ENCODE measurements around the gene TOMM20. TPM values are rescaled to one million over a fixed set of nuclear protein-coding genes. Genes with fewer than 3 reads are reported as not detected.
"Not testable (repeated sequence)": the region's sequence is repeated elsewhere in the genome, so short reads cannot be mapped to it uniquely, and the experiment has no call there.

TOMM20 gene
- total RNA-seq, 1 donor from 2014 or later = 101 TPM

GRCh38 chr1:235074523-235075047 is 54.1 kb downstream of the TOMM20 start:
- no peak for TF ChIP-seq CTCF (conservative IDR thresholded peaks at IDR 0.05; ENCODE audit: low read depth, low read length)
- DNase-seq (ENCODE audit: low read depth) = no peak
- no peak overlapping the region for H3K4me3 ChIP-seq (ENCODE audit: low read depth, low read length)

- H3K4me3 ChIP-seq (ENCODE audit: low read depth, low read length) = no peak overlapping the region
- DNase-seq (ENCODE audit: low read depth) = no peak
- TF ChIP-seq CTCF (conservative IDR thresholded peaks at IDR 0.05; ENCODE audit: low read depth, low read length) = no peak
These were observed 54.6 kb downstream of the TOMM20 start for GRCh38 chr1:235073968-235074522.

GRCh38 chr1:235073331-235073967 is 55.2 kb downstream of the TOMM20 start:
- no peak for DNase-seq (ENCODE audit: low read depth)
- no peak for TF ChIP-seq CTCF (conservative IDR thresholded peaks at IDR 0.05; ENCODE audit: low read depth, low read length)
- H3K4me3 ChIP-seq (ENCODE audit: low read depth, low read length) = no peak overlapping the region

- not testable (repeated sequence) for DNase-seq (ENCODE audit: low read depth); H3K4me3 ChIP-seq (ENCODE audit: low read depth, low read length)
These were observed 56.1 kb downstream of the TOMM20 start for GRCh38 chr1:235072577-235072976.

- no peak overlapping the region for H3K4me3 ChIP-seq (ENCODE audit: low read depth, low read length)
- TF ChIP-seq CTCF (conservative IDR thresholded peaks at IDR 0.05; ENCODE audit: low read depth, low read length) = no peak
- DNase-seq (ENCODE audit: low read depth) = no peak
These were observed 56.5 kb downstream of the TOMM20 start for GRCh38 chr1:235072096-235072495.

- H3K4me3 ChIP-seq (ENCODE audit: low read depth, low read length) = no peak overlapping the region
- no peak for TF ChIP-seq CTCF (conservative IDR thresholded peaks at IDR 0.05; ENCODE audit: low read depth, low read length)
- no peak for DNase-seq (ENCODE audit: low read depth)
These were observed 57.8 kb downstream of the TOMM20 start for GRCh38 chr1:235070819-235071218.

- peak; percentile 93 for DNase-seq (ENCODE audit: low read depth)
- TF ChIP-seq CTCF (conservative IDR thresholded peaks at IDR 0.05; ENCODE audit: low read depth, low read length) = no peak
- no peak overlapping the region for H3K4me3 ChIP-seq (ENCODE audit: low read depth, low read length)
These were observed 58.8 kb downstream of the TOMM20 start for GRCh38 chr1:235069577-235070563.
